ENCODE measurements around the gene EHD1.

- TF ChIP-seq, protein P1, sequence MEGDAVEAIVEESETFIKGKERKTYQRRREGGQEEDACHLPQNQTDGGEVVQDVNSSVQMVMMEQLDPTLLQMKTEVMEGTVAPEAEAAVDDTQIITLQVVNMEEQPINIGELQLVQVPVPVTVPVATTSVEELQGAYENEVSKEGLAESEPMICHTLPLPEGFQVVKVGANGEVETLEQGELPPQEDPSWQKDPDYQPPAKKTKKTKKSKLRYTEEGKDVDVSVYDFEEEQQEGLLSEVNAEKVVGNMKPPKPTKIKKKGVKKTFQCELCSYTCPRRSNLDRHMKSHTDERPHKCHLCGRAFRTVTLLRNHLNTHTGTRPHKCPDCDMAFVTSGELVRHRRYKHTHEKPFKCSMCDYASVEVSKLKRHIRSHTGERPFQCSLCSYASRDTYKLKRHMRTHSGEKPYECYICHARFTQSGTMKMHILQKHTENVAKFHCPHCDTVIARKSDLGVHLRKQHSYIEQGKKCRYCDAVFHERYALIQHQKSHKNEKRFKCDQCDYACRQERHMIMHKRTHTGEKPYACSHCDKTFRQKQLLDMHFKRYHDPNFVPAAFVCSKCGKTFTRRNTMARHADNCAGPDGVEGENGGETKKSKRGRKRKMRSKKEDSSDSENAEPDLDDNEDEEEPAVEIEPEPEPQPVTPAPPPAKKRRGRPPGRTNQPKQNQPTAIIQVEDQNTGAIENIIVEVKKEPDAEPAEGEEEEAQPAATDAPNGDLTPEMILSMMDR (conservative IDR thresholded peaks at IDR 0.05; ENCODE audit: low read depth, low read length) = no peak
- peak; percentile 16 for TF ChIP-seq RCOR1 (IDR thresholded peaks at IDR 0.05; ENCODE audit: insufficient replicate concordance, low read length)
- peak; percentile 70 for TF ChIP-seq POLR2A (IDR thresholded peaks at IDR 0.05; ENCODE audit: low read depth, low read length)
- peak; percentile 72; the same call in 1 of the 2 replicates for TF ChIP-seq MXI1 (IDR thresholded peaks at IDR 0.05; ENCODE audit: borderline replicate concordance, low read depth, low read length)
- TF ChIP-seq ELK1 (IDR thresholded peaks at IDR 0.05; ENCODE audit: borderline replicate concordance, low read depth, low read length) = no peak
- TF ChIP-seq BHLHE40 (IDR thresholded peaks at IDR 0.05; ENCODE audit: low read depth, low read length) = peak; percentile 61; the same call in 1 of the 2 replicates
- peak; percentile 87 for TF ChIP-seq FOS (IDR thresholded peaks at IDR 0.05; ENCODE audit: low read depth, low read length)
Observed at GRCh38 chr11:64923944-64924909, 45.8 kb upstream of the EHD1 start, which contains the start of gene PPP2R5B.

Measured in IMR-90 (cell line).